GM12875 (cell line): ENCODE data around the gene HEXIM1.

Source experiments
- H3K4me3 ChIP-seq: one replicate; pipeline ENCODE4 v1.5.1; 2011; ENCODE audit warnings: low read depth, low read length, control low read depth
- TF ChIP-seq, protein P1 (sequence below): IDR thresholded peaks from 2 replicates; pipeline ENCODE4 v1.5.1; 2011; ENCODE audit warnings: low read depth, mild to moderate bottlenecking, control low read depth, inconsistent platforms, low read length, moderate library complexity, borderline replicate concordance; ENCODE audit not compliant: insufficient read depth

The HEXIM1 gene

DNA sequence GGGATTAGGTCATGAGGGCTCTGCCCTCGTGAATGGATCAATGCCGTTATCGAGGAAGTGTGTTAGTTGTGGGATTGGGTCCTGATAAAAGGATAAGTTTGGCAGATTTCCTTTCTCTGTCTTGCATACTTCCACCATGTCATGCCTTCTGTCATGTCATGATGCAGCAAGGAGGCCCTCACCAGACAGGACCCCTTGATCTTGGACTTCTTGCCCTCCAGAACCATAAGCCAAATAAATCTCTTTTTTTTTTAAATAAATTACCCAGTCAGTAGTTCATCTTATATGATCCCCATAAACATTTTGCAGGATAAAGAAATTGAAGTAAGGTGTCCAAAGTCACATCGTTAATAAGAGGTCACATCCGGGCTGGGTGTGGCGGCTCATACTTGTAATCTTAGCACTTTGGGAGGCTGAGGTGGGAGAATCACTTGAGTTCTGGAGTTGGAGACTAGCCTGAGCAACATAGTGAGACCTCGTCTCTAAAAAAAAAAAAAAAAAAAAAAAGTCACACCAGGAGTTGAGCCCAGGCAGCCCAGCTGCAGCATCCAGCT, 38.6 kb downstream of the HEXIM1 start:
- no peak overlapping the region for H3K4me3 ChIP-seq
- TF ChIP-seq, protein P1, sequence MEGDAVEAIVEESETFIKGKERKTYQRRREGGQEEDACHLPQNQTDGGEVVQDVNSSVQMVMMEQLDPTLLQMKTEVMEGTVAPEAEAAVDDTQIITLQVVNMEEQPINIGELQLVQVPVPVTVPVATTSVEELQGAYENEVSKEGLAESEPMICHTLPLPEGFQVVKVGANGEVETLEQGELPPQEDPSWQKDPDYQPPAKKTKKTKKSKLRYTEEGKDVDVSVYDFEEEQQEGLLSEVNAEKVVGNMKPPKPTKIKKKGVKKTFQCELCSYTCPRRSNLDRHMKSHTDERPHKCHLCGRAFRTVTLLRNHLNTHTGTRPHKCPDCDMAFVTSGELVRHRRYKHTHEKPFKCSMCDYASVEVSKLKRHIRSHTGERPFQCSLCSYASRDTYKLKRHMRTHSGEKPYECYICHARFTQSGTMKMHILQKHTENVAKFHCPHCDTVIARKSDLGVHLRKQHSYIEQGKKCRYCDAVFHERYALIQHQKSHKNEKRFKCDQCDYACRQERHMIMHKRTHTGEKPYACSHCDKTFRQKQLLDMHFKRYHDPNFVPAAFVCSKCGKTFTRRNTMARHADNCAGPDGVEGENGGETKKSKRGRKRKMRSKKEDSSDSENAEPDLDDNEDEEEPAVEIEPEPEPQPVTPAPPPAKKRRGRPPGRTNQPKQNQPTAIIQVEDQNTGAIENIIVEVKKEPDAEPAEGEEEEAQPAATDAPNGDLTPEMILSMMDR = no peak

DNA sequence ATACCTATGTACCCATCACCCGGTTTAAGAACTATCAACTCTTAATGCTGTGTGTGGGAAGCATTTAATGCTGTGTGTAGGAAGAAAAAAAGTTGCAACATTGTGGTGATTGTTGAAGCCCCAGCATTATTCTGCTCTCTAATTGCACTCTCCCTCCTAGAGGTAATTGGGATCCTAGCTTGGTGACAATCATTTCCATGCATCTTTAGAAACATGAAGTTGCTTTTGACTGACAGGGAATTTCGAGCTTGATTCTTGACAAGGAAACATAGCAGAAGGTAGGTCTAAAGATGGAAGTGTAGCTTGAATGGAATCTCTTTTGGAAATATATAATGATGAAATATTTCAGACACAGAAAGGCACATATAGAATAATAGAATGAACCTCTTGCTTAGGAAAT, 40.7 kb downstream of the HEXIM1 start:
- TF ChIP-seq, protein P1 = no peak
- H3K4me3 ChIP-seq = no peak overlapping the region

DNA sequence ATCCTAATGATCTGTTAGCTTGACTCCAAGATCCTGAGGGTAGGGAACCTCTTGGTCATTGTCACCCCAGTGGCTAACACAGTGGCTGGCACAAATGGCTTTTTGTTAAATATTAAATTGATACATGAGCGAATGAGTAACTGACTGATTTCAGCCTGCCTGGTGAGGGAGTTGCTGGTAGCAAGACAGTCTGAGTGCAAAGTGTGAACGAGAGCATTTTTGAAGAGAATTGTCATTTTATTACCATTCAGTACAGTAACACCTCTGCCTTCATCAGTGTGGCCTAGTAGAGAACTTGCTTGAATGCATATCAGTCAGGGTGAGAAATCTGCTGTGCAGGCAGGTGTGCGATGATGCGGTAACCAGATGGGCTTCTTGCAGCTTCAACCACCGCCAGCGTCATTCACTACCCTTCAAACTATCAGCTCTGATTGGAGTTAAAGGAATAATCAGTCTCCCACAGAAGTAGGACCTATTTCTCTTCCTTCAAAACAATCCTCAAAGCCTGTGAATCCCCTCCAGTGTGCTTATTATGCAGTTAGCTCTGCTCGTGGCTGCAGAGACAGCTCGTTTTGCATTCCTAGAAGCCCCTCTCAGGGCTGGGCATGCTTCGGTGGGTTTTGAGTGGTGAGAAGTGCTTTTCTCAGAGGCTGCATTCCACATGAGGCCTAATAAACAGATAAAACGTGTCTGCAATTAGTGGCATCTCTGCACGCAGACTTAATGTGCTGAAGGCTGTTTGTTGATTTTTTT, 42.4 kb downstream of the HEXIM1 start:
- no peak overlapping the region for H3K4me3 ChIP-seq
- TF ChIP-seq, protein P1 = no peak

DNA sequence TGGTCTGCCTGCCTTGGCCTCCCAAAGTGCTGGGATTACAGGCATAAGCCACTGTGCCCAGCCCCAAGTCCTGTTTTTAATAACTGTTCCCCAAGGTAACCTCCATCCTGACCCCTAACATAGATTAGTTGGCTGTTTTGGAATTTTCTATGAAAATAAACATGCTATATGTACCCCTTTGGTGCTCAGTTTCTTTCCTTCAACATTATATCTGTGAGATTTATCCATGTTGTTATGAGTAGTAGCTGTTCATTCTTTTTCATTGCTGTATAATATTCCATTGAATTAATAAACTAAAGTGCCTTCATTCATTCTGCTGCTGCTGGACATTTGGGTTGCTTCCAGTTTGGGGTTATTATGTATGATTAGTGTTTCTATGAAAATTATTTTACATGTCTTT, 47.1 kb downstream of the HEXIM1 start:
- TF ChIP-seq, protein P1 = no peak
- H3K4me3 ChIP-seq = no peak overlapping the region

DNA sequence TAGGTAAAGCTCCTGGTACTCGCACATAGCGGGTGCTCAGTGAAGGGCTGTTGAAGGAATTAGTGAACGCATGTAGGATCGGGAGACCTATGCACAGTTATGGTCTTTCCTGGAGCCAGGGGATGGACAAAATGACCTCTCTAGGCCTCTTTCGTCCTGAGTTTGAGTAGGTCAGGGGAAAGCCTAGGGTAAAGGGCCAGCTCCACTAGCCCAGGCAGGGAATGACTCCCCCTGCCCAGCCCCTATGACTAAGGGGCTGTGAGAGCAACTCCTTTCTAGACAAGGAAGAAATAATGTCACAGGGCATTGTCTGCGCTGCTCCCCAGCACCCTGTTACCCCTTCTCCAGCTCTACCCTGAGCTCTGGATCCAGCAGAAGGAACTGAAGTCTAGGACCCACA, 48.8 kb downstream of the HEXIM1 start:
- H3K4me3 ChIP-seq = no peak overlapping the region
- TF ChIP-seq, protein P1 = no peak

DNA sequence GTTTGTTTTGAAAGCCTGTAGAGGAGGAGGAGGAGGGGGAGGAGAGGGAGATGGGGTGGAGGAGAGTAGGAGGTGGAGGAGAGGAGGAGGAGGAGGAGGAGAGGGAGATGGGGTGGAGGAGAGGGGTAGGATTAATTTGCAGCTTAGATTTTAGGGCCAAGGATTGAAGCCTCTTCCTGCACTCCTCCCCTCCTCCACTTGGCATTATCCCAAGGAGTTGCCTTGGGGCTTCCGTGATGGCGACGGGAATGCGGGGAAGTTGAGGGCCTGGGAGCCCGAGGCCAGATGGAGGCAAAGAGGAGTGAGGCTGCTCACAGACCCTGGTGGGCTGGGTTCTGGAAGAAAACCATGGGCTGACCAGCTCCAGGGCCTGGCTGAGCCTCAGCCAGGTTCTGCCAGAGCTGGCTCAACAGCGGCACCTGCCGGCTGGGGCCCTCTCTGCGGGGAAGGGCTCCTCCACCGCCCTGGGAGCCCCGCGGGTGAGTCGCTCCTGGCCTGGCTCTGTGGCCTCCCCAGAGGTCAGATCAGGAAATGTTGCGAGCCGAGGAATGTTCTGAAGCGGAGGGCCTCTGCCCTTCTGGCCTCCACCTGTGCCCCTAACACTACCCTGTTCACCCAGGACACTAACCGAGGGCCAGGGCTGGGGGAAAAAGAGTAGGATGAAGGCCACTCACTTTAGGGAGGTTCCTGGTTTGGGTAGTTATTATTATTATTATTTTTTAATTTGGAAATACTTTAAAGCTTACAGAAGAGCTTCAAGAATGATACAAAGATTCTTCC, 49.5 kb downstream of the HEXIM1 start:
- H3K4me3 ChIP-seq = no peak overlapping the region
- TF ChIP-seq, protein P1 = peak; percentile 99
